HG03097 (cell line): ENCODE data around the gene ZNF275.

ENCODE experiments used
- ATAC-seq: cut with Tn5 transposase; IDR thresholded peaks from one replicate; pipeline ENCODE4 v1.9.1; 2021; ENCODE audit not compliant: unreplicated experiment, low FRiP score

The ZNF275 gene

DNA sequence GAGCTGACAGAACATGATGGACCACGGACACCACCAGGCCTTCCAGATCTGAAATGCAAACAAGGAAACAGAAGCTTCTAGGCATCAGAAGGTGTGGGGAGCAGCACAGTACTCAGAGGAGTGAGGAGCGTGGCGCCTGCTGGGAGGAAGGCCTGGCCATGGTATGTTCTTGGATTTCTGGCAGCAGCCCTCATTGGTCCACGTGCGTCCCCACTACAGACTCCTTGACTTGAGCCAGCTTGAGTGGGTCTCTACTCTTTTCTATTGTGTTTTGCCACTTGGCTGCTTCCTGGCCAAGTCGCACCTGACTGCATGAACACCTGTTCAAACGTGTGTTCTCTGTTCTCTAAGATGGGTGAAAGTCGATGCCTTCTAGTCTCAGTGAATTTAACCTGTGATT, 18.0 kb downstream of the ZNF275 start:
- no peak for ATAC-seq

DNA sequence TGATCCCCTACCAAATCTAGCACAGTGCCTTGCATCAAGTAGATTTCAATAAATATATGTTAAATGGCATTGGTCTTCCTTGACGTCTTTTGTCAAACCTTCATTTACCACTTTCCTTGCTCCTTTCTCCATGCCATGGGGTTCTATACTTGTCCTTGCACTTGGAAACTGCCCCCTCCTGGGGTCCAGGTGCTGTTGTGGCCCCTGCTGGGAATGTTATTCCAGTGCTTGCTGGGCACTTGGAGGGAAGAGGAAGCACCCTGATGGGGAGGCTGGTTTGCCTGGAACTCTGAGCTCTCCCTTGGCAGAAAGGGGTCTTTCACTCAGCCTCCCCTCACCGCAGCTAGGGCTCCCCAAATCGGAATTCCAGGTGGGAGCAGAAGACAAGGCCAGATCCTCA, 18.9 kb downstream of the ZNF275 start:
- ATAC-seq, result no peak

DNA sequence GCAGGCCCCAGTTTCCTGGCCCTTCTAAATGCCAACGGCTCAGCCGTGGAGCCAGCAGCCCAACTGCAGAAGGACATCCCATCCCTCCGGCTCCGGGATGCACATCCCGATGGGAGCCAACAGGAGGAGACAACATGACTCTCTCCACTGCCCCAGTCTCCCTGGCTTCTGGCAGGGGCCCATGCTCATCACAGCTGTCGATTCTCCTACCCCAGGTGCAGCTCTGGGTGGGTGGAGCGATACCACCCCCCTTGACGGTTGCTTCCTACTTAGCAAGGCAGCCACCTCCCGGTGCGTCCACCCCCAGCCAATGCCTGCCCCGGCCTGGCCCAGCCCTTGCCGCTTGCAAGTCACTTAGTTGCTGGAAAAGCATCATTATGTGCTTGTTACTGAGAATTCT, 19.5 kb downstream of the ZNF275 start:
- no peak for ATAC-seq

DNA sequence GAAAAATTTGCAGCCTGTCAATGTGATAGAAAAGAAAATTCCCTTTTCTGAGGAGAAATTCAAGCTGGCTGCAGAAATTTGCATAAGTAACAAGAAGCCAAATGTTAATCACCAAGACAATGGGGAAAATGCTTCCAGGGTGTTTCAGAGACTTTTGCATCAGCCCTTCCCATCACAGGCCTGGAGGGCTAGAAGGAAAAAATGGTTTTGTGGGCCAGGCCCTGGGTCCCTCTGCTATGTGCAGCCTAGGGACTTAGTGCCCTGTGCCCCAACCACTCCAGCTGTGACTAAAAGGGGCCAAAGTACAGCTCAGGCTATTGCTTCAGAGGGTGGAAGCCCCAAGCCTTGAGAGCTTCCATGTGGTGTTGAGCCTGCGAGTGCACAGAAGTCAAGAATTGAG, 23.9 kb downstream of the ZNF275 start:
- no peak for ATAC-seq

- ATAC-seq, result no peak
Measured at GRCh38 chrX:153361781-153362397, 27.9 kb downstream of the ZNF275 start.

DNA sequence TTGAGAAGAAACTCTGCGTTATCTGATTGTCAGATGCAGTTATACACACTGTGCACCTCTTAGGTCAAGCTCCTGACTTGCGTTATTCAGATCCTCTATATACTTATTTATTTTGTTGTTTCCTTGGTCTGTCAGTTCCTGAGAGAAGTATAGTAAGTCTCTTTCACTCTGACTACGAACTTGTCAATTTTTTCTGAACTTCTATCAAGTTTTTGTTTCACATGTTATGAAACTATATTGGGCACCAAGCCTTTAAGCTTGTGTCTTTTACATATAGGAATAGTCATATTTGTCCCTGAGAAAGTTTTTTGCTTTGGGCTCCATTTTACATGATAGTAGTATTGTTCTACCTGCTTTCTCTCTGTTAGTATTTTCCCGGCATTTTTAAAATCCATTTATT, 31.7 kb downstream of the ZNF275 start:
- no peak for ATAC-seq

DNA sequence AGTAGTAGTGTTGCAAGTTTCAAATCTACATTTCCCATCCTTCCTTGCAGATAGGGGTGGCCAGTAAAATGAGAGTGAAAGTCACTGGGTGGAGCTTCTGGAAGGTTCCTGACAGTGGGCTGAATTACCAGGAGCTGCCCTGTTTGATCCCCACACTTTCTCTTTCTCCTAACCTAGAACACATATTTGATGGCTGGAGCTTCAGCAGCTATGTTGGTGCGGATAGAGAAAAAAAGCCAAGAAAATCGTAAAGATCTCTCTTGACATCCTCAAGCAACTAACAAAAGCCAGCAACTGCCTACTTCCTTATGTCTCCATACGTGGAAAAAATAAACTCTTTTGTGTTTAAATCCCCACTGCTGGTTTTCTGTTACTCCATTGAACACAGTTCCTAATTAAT, 32.2 kb downstream of the ZNF275 start:
- no peak for ATAC-seq

- ATAC-seq, result no peak
Measured at GRCh38 chrX:153366878-153367538, 33.1 kb downstream of the ZNF275 start.

- no peak for ATAC-seq
Measured at GRCh38 chrX:153370293-153371055, 36.5 kb downstream of the ZNF275 start.

- ATAC-seq, result no peak
Measured at GRCh38 chrX:153371256-153371655, 37.3 kb downstream of the ZNF275 start.

DNA sequence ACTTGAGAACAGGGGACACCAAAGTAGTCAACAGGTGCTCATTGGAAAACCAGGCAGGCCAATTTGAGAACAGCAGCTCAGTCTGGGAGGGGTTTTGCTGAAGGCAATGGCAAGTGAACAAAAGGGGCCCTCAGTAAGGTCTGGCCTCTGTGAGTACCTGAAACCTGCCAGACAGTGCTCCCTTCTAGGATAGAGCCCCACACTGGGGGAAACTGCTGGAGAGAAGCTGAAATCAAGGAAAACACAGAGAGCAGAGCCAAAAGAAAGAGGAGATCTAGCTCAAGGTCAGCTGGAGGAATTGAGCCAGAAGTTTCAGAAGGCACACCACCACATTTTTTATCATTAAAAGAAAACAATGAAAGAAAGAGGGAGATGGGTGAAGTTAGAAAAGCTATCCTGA, 39.0 kb downstream of the ZNF275 start:
- no peak for ATAC-seq

GRCh38 chrX:153374426-153374825, 40.5 kb downstream of the ZNF275 start:
- ATAC-seq, result no peak

GRCh38 chrX:153375571-153375970, 41.6 kb downstream of the ZNF275 start:
- ATAC-seq, result no peak

GRCh38 chrX:153377727-153378126, 43.8 kb downstream of the ZNF275 start:
- no peak for ATAC-seq

- ATAC-seq, result no peak
Measured at GRCh38 chrX:153378607-153379006, 44.7 kb downstream of the ZNF275 start.

GRCh38 chrX:153379508-153379907, 45.6 kb downstream of the ZNF275 start:
- ATAC-seq, result no peak

DNA sequence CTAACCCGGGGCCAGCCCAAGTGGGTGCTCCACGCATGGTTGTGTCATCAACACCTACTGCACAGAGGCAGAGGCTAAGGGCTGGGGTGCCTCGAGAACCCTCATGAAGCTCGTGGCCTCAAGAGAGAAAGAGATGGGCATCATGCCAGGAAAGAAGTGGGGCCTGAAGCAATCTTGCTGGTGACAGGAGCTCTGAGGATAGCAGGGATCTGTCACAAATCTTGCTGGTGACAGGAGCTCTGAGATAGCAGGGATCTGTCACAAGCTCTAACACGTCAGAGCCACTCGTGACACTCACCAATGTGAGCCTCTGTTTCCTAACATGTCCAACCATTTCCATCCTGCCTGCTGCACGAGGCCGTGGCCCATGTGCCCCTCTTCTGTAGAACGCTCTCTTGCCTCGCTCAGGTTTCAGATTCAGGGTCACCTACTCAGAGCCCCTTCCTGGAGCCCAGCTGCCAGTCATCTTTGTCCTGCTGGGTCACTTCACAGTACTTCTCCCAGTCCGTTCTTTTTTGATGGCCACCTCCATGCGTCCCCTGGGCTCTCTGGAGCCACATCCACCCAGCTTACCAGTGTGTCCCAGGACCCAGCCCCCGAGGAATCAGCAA, 46.1 kb downstream of the ZNF275 start:
- ATAC-seq, result no peak

GRCh38 chrX:153380691-153381090, 46.7 kb downstream of the ZNF275 start:
- ATAC-seq, result no peak

- no peak for ATAC-seq
Measured at GRCh38 chrX:153381684-153382532, 48.0 kb downstream of the ZNF275 start.
